ENCODE measurements around the gene MBIP. TPM values are rescaled to one million over a fixed set of nuclear protein-coding genes. Genes with fewer than 3 reads are reported as not detected.

The MBIP gene
- 10 to 100 TPM in 4 of 9 donors, 1 to 10 TPM in 5; 4.8 to 17.1 (median 9.1) TPM for total RNA-seq
- polyA plus RNA-seq, result 10 to 100 TPM in 1 of 2 donors, 1 to 10 TPM in 1; 5.2 to 10.2 TPM
- long read RNA-seq, donor 1, transcript MBIP-203 (9 exons, 1,648 nt), result major isoform, 7 of 11 reads
- long read RNA-seq, donor 1, partial matches to known transcripts, result 2 of 11 reads
- long read RNA-seq, donor 1, other reads (novel, unspliced or antisense), result 1 of 11 reads
- long read RNA-seq, donor 2, transcript MBIP-203 (9 exons, 1,648 nt), result major isoform, 37 of 44 reads
- long read RNA-seq, donor 2, partial matches to known transcripts, result 0 of 44 reads
- long read RNA-seq, donor 2, other reads (novel, unspliced or antisense), result 1 of 44 reads
- long read RNA-seq, donor 3, transcript MBIP-203 (9 exons, 1,648 nt), result major isoform, 5 of 6 reads
- long read RNA-seq, donor 3, partial matches to known transcripts, result 0 of 6 reads
- long read RNA-seq, donor 3, other reads (novel, unspliced or antisense), result 1 of 6 reads

- Histone ChIP-seq H3K4me3 (peak within 1 kb of the TSS; percentile 76 to 93 (median 86)), H3K27ac (peak within 1 kb of the TSS; percentile 34 to 84 (median 70)), H3K9me3 (no peaks in the 10 kb centered on the region), H3K27me3 (peaks cover 0 to 10% (median 0%) of the 10 kb centered on the region in 9 donors), H3K4me1 (peaks cover 0 to 26% (median 17%) of the 10 kb centered on the region in 12 donors), H3K36me3 (no peaks in the 10 kb centered on the region)
- intact Hi-C loops (cut with DNase I), result loop anchor here in 1 of 10 donors (5.0 to 10.0 kb wide), 2 partner anchors 62 to 496 kb away; partner anchors contain the start of gene BRMS1L
- 0 to 1% (median 0%) methylated on average over 21 to 35 of the region's 35 CpGs for WGBS, 4 donors
- no peak for TF ChIP-seq CTCF (IDR thresholded peaks at IDR 0.05)
- DNase-seq (peak; percentile 87 to 96 (median 93)), ATAC-seq (peak; percentile 100)
Measured at GRCh38 chr14:36320200-36320896, at the start of gene MBIP. Gene MBIP (minus strand): TSS chr14:36320637. CDS start chr14:36320588, 49 bp downstream.

- ATAC-seq (no peak), DNase-seq (no peak)
- intact Hi-C loops (cut with DNase I), result loop anchor here in 1 of 10 donors (10.0 kb wide), 1 partner anchor 153 kb away; no protein-coding TSS in a partner anchor
- H3K27ac ChIP-seq, result no peak overlapping the region
- no peak overlapping the region for H3K4me3 ChIP-seq
- peaks cover 0 to 10% (median 0%) of the 10 kb centered on the region in 9 donors for H3K27me3 ChIP-seq
- TF ChIP-seq POLR2A (IDR thresholded peaks at IDR 0.05), result no peak
- no peak for TF ChIP-seq CTCF (IDR thresholded peaks at IDR 0.05)
- H3K9me3 ChIP-seq, result no peaks in the 10 kb centered on the region
- no peaks in the 10 kb centered on the region for H3K4me1 ChIP-seq
- no peaks in the 10 kb centered on the region for H3K36me3 ChIP-seq
- 56 to 66% (median 59%) methylated on average over 6 of the region's 6 CpGs for WGBS, 4 donors
Measured at GRCh38 chr14:36367985-36368774, 47.7 kb upstream of the MBIP start.

GRCh38 chr14:36365766-36366165 lies 45.3 kb upstream of the MBIP start:
- Histone ChIP-seq H3K27me3 (peaks cover 0 to 10% (median 0%) of the 10 kb centered on the region in 9 donors), H3K4me3 (no peak overlapping the region), H3K36me3 (no peaks in the 10 kb centered on the region), H3K4me1 (peaks cover 0 to 6% (median 0%) of the 10 kb centered on the region in 12 donors), H3K9me3 (no peaks in the 10 kb centered on the region), H3K27ac (no peak overlapping the region)
- 42 to 50% (median 46%) methylated on average over 2 of the region's 2 CpGs for WGBS, 4 donors
- DNase-seq (no peak), ATAC-seq (no peak)
- intact Hi-C loops (cut with DNase I), result loop anchor here in 1 of 10 donors (10.0 kb wide), 1 partner anchor 151 kb away; no protein-coding TSS in a partner anchor
- no peak for TF ChIP-seq POLR2A (IDR thresholded peaks at IDR 0.05)
- no peak for TF ChIP-seq CTCF (IDR thresholded peaks at IDR 0.05)

Data from heart left ventricle (tissue), 16 donors.